GM13976 (cell line): Measurements from ENCODE around the gene UGT1A9.

ENCODE experiments used
- DNase-seq: peaks from one replicate; pipeline ENCODE4 v3.0.0; 2012; ENCODE audit warnings: low spot score
- CTCF ChIP-seq: IDR thresholded peaks from 2 replicates; pipeline ENCODE4 v1.5.1; 2012; ENCODE audit warnings: borderline replicate concordance, mild to moderate bottlenecking; ENCODE audit not compliant: insufficient read depth; ENCODE audit errors: extremely low read depth, missing control alignments, control extremely low read depth
- in situ Hi-C: fragments of 300-500 bp; cut with MboI; formaldehyde crosslinking; loops from one replicate; pipeline ENCODE4 v1.12.0; 2022; ENCODE audit warnings: low sequenced_read_pairs, mixed read lengths, inconsistent platforms; ENCODE audit not compliant: unreplicated experiment

Gene UGT1A9

DNA sequence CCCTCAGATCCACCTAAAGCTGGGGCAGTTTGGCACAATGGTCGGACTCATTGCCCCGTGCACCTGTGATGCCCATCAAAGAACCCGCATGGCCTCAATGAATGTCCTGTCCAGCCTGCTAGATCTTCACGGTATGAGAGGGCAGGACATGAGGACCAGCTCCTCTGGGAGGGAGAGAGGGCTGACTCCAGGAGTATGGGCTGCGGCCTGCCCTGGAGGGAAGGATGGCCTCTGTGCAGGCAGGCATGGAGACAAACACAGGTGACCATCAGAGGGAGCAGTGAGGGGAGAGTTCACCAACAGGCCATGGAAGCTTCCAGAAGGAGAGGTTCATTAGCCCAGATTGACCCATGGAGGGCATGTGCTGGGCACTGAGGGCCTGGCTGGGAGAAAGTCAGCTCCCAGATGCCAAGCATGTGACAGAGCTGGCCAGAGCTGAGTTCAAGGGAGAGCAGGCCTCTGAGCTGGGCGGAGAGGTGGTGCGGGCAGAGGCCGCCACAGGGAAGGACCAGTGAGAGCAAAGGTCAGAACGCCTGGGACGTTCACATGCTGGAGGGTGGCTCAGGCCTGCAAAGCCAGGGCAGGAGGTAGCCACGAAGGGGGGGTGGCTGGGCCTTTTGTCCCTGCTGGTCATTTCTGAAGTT is 146.4 kb downstream of the UGT1A9 start:
- DNase-seq: no peak
- no peak for TF ChIP-seq CTCF
- in situ Hi-C loops: no loop called here

DNA sequence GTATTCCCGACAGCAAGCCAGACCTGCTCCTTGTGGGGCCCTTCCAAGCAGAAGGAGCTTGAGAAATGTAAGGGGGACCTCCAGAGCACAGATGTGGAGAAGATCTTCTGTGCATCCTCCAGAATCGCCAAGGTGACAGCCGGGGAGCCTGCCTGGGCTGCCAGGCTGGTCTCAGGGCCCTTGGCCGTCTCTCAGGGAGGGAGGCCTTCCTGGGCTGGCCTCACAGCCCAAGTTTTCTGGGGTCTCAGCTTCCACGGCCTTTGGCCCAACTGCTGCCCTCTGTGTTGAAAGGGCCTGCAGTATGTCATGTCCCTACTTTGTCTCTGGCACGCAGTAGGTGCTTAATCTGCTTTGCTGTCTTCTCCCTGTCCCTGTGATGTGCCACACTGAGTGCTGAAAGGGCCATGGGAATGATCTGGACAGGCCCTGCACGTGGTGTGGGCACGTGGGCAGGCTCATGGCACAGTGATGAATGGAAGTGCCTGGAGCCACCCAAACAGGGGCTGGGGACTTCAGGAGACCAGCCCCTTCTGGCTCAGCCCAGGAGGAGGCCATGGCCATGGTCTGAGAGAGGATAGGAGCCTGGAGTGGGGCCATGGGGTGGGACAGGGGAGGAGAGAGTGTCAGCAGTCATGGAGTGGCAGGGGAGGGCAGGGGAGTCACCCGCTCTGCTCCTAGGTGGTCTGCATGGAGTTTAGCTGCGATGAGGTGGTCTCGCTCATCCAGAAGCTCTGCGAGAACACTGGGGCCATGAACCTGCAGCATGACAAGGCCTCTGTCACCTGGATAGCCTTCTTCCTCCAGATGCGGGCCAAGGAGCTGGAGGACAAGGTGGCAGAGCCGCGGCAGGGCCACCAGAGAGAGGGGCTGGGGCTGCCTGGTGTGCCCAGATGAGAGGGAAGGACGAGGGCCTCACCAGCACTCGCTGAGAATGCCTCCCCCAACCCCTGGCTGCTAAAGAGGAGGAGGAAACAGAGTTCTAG is 147.2 kb downstream of the UGT1A9 start:
- TF ChIP-seq CTCF: no peak
- in situ Hi-C loops: no loop called here
- DNase-seq: no peak

DNA sequence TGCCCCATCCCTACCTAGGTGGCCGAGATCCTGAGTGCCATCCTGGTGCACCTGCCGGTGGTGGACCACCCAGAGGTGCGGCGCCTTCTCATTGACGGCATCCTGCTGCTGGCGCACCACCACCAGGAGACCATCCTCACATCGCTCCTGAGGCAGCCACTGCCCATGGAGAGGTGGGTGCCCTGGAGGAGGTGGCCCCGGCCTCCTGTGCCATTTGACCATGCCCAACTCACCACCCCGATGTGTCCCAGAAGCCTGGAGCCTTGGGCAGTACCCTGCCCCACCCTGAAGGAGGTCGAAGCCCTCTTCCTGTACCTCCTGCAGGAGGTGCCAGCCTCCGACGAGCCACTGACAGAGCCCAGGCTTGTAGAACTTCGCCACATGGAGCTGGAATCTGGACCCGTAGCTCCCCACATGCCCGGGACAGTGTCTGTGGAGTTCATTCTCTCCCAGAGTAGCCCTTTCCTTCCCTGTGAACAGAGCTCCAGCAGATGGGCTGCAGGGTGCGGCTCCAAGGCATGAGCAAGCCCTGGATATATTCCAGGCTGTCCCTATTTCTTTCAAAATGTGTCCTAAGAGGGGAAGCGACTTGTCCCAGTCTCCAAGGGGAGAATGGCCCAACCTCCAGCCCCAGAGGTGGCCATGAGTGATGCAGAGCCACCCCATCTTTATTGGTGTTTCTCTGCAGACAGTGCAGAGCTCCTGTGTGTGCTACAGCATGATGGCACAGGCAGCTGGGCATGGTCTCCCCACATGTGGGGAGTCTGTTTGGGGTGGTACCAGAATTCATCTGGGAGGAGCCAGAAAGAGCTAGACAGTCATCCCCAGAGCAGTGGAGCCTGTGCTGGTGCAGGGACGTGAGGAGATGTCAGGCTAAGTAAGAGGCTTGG is 148.4 kb downstream of the UGT1A9 start:
- DNase-seq: no peak
- in situ Hi-C loops: no loop called here
- TF ChIP-seq CTCF: no peak

- no peak for TF ChIP-seq CTCF
- in situ Hi-C loops: no loop called here
- no peak for DNase-seq
These were observed 149.0 kb downstream of the UGT1A9 start for GRCh38 chr2:233820774-233821105.

DNA sequence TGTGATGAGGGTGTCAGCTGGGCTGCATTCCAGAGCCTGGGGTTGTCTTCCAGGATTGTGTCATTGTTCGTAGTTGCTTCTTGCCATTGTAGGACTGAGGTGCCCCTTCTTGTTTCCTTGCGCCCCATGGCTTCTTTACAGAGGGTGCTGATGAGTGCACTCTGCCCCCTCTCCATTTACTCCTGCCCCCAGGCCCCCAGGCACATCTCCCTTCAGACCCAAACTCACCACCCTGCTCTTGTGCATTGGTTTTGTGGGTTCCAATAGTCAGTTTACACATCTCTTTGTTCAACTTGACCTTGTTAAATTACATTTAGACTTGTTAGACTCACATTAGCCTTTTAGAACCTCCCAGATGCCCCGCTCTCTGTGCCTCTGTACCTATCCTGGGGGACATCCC is 149.5 kb downstream of the UGT1A9 start:
- TF ChIP-seq CTCF: no peak
- DNase-seq: no peak
- in situ Hi-C loops: no loop called here

GRCh38 chr2:233821709-233822100 is 150.0 kb downstream of the UGT1A9 start:
- DNase-seq: no peak
- in situ Hi-C loops: no loop called here
- TF ChIP-seq CTCF: no peak
